ENCODE data around the gene HVCN1.
"Not testable (repeated sequence)": the region's sequence is repeated elsewhere in the genome, so short reads cannot be mapped to it uniquely, and the experiment has no call there.

The HVCN1 gene

GRCh38 chr12:110661337-110661972 is 27.5 kb downstream of the HVCN1 start:
- no peak for DNase-seq

GRCh38 chr12:110658878-110659277 is 30.0 kb downstream of the HVCN1 start:
- no peak for DNase-seq

GRCh38 chr12:110658242-110658641 is 30.7 kb downstream of the HVCN1 start:
- DNase-seq = no peak

GRCh38 chr12:110657747-110658146 is 31.2 kb downstream of the HVCN1 start:
- DNase-seq = no peak

GRCh38 chr12:110656071-110656655 is 32.8 kb downstream of the HVCN1 start:
- no peak for DNase-seq

- not testable (repeated sequence) for DNase-seq
These were observed 34.7 kb downstream of the HVCN1 start for GRCh38 chr12:110654238-110654637.

GRCh38 chr12:110649341-110649847 is 39.5 kb downstream of the HVCN1 start:
- no peak for DNase-seq

GRCh38 chr12:110647631-110648040 is 41.3 kb downstream of the HVCN1 start:
- DNase-seq = no peak

GRCh38 chr12:110641521-110641920 is 47.4 kb downstream of the HVCN1 start:
- DNase-seq = no peak

- no peak for DNase-seq
These were observed 48.5 kb downstream of the HVCN1 start for GRCh38 chr12:110640275-110641025.

GRCh38 chr12:110639336-110640141 is 49.4 kb downstream of the HVCN1 start:
- no peak for DNase-seq

GRCh38 chr12:110638796-110639195 is 50.1 kb downstream of the HVCN1 start:
- DNase-seq = no peak

- DNase-seq = no peak
These were observed 51.0 kb downstream of the HVCN1 start for GRCh38 chr12:110637869-110638441.

GRCh38 chr12:110636516-110636915 is 52.4 kb downstream of the HVCN1 start:
- DNase-seq = no peak

- no peak for DNase-seq
These were observed 53.9 kb downstream of the HVCN1 start for GRCh38 chr12:110635055-110635454.

- no peak for DNase-seq
These were observed 61.3 kb downstream of the HVCN1 start for GRCh38 chr12:110627500-110628195.

- no peak for DNase-seq
These were observed 66.3 kb downstream of the HVCN1 start for GRCh38 chr12:110622582-110622981.

- DNase-seq = no peak
These were observed 69.4 kb downstream of the HVCN1 start for GRCh38 chr12:110619534-110619953.

- no peak for DNase-seq
These were observed 72.3 kb downstream of the HVCN1 start for GRCh38 chr12:110616471-110617115.

- DNase-seq = no peak
These were observed 73.7 kb downstream of the HVCN1 start for GRCh38 chr12:110615171-110615570.
